ENCODE measurements around the gene MFSD1. TPM values are rescaled to one million over a fixed set of nuclear protein-coding genes. Genes with fewer than 3 reads are reported as not detected.
A peak's percentile ranks its signal among the peaks of the same experiment; 100 is the strongest.

The MFSD1 gene
- polyA plus RNA-seq, 1 of the 3 experiments (the other 2 are of a cell fraction): 44.9 TPM

DNA sequence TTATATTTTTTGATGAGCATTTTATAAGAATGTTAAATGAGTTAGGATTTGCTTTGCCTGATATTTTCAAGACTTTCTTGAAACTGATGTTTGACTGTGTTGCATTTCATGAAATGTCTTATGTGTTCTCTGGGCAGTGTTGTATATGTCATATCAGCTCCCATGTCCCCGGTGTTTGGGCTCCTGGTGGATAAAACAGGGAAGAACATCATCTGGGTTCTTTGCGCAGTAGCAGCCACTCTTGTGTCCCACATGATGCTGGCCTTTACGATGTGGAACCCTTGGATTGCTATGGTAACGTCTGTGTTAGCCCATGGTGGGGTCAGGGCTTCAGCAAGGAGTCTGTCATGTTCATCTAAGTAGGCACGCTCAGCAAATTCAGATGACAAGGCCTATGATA, 20.0 kb downstream of the MFSD1 start (continued):
- TF ChIP-seq, protein P1, sequence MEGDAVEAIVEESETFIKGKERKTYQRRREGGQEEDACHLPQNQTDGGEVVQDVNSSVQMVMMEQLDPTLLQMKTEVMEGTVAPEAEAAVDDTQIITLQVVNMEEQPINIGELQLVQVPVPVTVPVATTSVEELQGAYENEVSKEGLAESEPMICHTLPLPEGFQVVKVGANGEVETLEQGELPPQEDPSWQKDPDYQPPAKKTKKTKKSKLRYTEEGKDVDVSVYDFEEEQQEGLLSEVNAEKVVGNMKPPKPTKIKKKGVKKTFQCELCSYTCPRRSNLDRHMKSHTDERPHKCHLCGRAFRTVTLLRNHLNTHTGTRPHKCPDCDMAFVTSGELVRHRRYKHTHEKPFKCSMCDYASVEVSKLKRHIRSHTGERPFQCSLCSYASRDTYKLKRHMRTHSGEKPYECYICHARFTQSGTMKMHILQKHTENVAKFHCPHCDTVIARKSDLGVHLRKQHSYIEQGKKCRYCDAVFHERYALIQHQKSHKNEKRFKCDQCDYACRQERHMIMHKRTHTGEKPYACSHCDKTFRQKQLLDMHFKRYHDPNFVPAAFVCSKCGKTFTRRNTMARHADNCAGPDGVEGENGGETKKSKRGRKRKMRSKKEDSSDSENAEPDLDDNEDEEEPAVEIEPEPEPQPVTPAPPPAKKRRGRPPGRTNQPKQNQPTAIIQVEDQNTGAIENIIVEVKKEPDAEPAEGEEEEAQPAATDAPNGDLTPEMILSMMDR (IDR thresholded peaks at IDR 0.05): no peak

DNA sequence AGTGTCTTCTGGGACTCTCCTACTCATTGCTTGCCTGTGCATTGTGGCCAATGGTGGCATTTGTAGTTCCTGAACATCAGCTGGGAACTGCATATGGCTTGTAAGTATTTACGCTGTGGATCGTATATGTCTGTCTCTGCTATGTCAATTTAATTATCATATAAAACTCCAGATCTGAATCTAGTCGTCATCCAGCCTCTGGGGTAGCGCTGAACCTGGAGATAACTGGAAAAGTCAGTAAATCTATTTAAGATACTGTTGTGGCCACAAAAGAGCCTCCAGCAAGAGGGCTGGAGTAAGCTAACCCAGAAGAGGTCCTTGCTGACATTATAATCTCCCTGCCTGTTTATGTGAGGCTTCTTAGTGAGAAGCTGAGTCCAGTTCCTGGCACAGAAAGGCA, 21.6 kb downstream of the MFSD1 start:
- Histone ChIP-seq H3K79me2 (ENCODE audit: insufficient read depth) (no peaks in the 10 kb centered on the region), H3K4me2 (no peak overlapping the region), H3F3A (replicated peaks; ENCODE audit: insufficient read depth) (peaks cover 7% of the 10 kb centered on the region), H4K20me1 (ENCODE audit: insufficient read depth) (no peaks in the 10 kb centered on the region), H2AFZ (ENCODE audit: low read depth) (no peak overlapping the region), H3K4me1 (ENCODE audit: control insufficient read depth in 1 of 2, insufficient read depth in 2 of 2, low read depth in 1 of 2, low read length in 1 of 2) (peaks cover 0 to 6% of the 10 kb centered on the region in 2 experiments; a peak in 2 of 4 replicates), H3K27me3 (ENCODE audit: insufficient read depth) (no peaks in the 10 kb centered on the region), H3K27ac (ENCODE audit: low read depth in 2 of 2, low read length in 1 of 2) (peak overlapping the region in 1 of 2 experiments; percentile 39; a peak in 1 of 4 replicates), H3K36me3 (replicated peaks in 1 of 2; ENCODE audit: control insufficient read depth in 1 of 2, insufficient read depth in 2 of 2, low read length in 1 of 2) (peaks cover 62 to 72% of the 10 kb centered on the region in 2 experiments), H3K9me2 (no peaks in the 10 kb centered on the region), H3K4me3 (ENCODE audit: low read depth in 2 of 2, low read length in 1 of 2) (no peak overlapping the region), H3K9me3 (no peaks in the 10 kb centered on the region), H3K9ac (no peak overlapping the region)
- peak; percentile 44 for DNase-seq
- POLR2A ChIA-PET: no interaction called here
- CTCF ChIA-PET: interaction anchor here (0.6 to 1.4 kb wide), 2 partner anchors 23 to 47 kb away, joined by 3 to 5 read pairs; no protein-coding TSS in a partner anchor
- WGBS (ENCODE audit: low lambda C conversion rate): 91% methylated on average over 4 of the region's 4 CpGs
- TF ChIP-seq RFX5 (IDR thresholded peaks at IDR 0.05; ENCODE audit: low read length) (no peak), RCOR1 (IDR thresholded peaks at IDR 0.05; ENCODE audit: low read length) (peak; percentile 84), GATA2 (CRISPR knock-in tag; IDR thresholded peaks at IDR 0.05) (0 out of 2 replicates have a peak, but pooled peaks have one; percentile 18), EP300 (IDR thresholded peaks at IDR 0.05; ENCODE audit: borderline replicate concordance in 1 of 2, low read depth in 1 of 2, low read length in 1 of 2) (peak in 1 of 2 experiments; percentile 49; a peak in 1 of 4 replicates), FOXJ3 (CRISPR knock-in tag; IDR thresholded peaks at IDR 0.05) (0 out of 2 replicates have a peak, but pooled peaks have one; percentile 19), USF1 (IDR thresholded peaks at IDR 0.05; ENCODE audit: borderline replicate concordance, low read depth) (no peak), POLR2AphosphoS5 (IDR thresholded peaks at IDR 0.05; ENCODE audit: low read depth, low read length) (no peak), CHD2 (IDR thresholded peaks at IDR 0.05; ENCODE audit: low read length, partially characterized antibody) (peak; percentile 24), YY1 (IDR thresholded peaks at IDR 0.05; ENCODE audit: low read depth) (no peak)
- TF ChIP-seq, protein P2, sequence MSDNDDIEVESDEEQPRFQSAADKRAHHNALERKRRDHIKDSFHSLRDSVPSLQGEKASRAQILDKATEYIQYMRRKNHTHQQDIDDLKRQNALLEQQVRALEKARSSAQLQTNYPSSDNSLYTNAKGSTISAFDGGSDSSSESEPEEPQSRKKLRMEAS (IDR thresholded peaks at IDR 0.05; ENCODE audit: low read depth): no peak

GRCh38 chr3:158827773-158828172, 25.9 kb downstream of the MFSD1 start:
- Histone ChIP-seq H3K36me3 (replicated peaks in 1 of 2; ENCODE audit: control insufficient read depth in 1 of 2, insufficient read depth in 2 of 2, low read length in 1 of 2) (peaks cover 49 to 59% of the 10 kb centered on the region in 2 experiments), H3K4me2 (no peak overlapping the region), H3K79me2 (ENCODE audit: insufficient read depth) (no peaks in the 10 kb centered on the region), H3K9me2 (no peaks in the 10 kb centered on the region), H2AFZ (ENCODE audit: low read depth) (no peak overlapping the region), H3K9ac (no peak overlapping the region), H3K4me3 (ENCODE audit: low read depth in 2 of 2, low read length in 1 of 2) (no peak overlapping the region), H3K9me3 (0 out of 2 replicates have a peak, but pooled peaks cover 8% of the 10 kb centered on the region), H3F3A (replicated peaks; ENCODE audit: insufficient read depth) (peaks cover 3% of the 10 kb centered on the region), H3K27ac (ENCODE audit: low read depth in 2 of 2, low read length in 1 of 2) (no peak overlapping the region), H3K27me3 (ENCODE audit: insufficient read depth) (no peaks in the 10 kb centered on the region), H4K20me1 (ENCODE audit: insufficient read depth) (no peaks in the 10 kb centered on the region), H3K4me1 (ENCODE audit: control insufficient read depth in 1 of 2, insufficient read depth in 2 of 2, low read depth in 1 of 2, low read length in 1 of 2) (peaks cover 0 to 6% of the 10 kb centered on the region in 2 experiments; a peak in 2 of 4 replicates)
- no peak for DNase-seq
- CTCF ChIA-PET: no interaction called here
- POLR2A ChIA-PET: no interaction called here
- TF ChIP-seq MEF2A (IDR thresholded peaks at IDR 0.05; ENCODE audit: borderline replicate concordance, low read depth): no peak
- no peak for TF ChIP-seq RFX5 (IDR thresholded peaks at IDR 0.05; ENCODE audit: low read length)
- TF ChIP-seq POLR2AphosphoS5 (IDR thresholded peaks at IDR 0.05; ENCODE audit: low read depth, low read length): no peak
- TF ChIP-seq GATA2 (CRISPR knock-in tag; IDR thresholded peaks at IDR 0.05): no peak
- no peak for TF ChIP-seq GABPA (IDR thresholded peaks at IDR 0.05; ENCODE audit: low read depth)
- TF ChIP-seq, protein P2 (IDR thresholded peaks at IDR 0.05; ENCODE audit: low read depth): no peak
- TF ChIP-seq RAD21 (IDR thresholded peaks at IDR 0.05; ENCODE audit: low read length): no peak
- WGBS (ENCODE audit: low lambda C conversion rate): 93% methylated on average over 3 of the region's 3 CpGs

Measured in SK-N-SH (cell line).